IPS DF 4.7 (cell line): ENCODE measurements around the gene PGA3.
"Not testable (repeated sequence)": the region's sequence is repeated elsewhere in the genome, so short reads cannot be mapped to it uniquely, and the experiment has no call there.

Experiments
- DNase-seq: peaks from one replicate; pipeline ENCODE4 v3.0.0-alpha.2; 2013; ENCODE audit warnings: low spot score; ENCODE audit errors: extremely low read depth

PGA3 gene

DNA sequence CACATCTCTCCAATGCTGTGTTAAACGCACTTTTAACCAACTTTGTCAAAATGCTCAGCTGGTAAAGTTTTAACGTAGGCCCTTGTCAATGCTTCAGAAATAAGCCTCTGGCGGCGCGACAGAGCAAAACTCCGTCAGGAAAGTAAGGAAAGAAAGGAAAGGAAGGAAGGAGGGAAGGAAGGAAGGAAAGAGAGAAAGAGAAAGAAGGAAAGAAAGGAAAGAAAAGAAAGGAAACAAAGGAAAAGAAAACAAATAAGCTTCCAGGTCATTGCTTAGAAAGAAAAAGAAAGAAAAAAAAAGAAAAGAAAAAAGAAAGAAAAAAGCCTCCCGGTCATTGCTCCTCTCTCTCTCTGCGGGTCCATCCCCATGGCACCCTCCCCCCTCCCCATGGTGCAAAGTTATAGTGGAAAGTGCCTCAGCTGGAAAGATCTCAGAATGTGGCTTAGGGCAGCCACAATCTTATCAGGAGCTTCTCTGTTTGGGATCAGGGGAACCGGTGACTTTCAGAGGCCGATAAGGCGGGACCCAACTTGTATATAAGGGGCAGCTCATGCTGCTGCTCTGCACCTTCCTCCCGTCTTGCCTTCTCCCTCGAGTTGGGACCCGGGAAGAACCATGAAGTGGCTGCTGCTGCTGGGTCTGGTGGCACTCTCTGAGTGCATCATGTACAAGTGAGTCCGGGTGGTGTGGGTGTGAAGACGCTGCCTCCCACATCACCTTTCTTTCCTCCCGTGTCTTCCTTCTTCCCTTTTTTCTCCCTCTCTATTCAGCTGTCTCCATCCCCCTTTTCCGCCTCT is at the start of gene PGA3:
TSS of gene PGA3 (plus strand) at position 566 of the 797 bp plus-strand sequence. CDS start at position 616, 50 bp downstream.
- not testable (repeated sequence) for DNase-seq

DNA sequence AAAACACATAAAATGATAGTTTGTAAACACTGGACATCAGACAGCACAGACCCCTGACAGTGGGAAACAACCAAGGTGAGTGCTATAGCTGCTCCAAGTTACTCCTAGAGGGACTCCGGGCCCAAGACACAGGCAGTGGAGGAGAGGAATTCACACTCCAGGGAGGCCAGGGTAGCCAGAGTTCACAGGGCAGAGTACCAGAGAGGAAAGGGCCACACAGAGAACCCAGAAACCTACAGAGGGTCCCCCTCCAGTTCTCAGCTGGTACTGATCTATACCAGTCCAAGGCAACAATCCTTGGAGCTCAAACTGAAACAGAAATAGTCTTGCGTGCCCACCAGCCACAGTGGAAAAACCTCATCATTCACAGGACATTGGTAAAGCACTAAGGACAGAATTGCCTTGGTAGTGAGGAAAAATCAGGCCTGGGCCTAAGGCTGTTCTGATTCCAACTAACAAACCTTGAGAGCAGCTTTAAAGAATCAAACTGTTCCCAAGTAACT is 49.7 kb upstream of the PGA3 start:
- no peak for DNase-seq

DNA sequence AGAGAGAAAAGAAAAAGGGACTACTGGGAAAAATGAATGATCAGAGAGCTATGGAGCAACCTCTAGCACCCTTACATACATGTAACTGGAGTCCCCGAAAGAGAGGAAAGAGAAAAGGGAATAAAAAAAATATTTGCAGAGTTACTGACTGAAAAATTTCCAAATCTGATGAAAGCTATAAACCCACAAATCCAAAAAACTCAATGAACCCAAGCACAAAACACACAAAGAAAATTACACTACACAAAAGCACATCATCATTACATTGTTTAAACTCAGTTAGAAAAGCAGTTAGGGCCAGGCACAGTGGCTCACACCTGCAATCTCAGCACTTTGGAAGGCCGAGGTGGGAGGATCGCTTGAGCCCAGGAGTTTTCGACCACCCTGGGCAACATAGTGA is 48.8 kb upstream of the PGA3 start:
- DNase-seq = no peak

DNA sequence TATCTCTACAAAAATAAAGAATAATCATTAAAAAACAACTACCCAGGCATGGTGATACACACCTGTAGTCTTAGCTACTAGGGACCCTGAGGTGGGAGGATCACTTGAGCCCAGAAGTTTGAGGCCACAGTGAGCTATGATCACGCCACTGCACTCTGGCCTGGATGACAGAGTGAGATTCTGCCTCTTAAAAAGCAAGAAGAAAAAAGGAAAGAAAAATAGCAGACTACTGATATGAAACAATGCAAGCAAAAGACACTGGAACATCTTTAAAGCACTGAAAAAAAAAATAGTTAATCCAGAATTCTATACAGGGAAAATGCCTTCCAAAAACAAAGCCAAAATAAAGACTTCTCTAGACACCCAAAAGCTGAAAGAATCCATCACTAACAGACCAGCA is 48.0 kb upstream of the PGA3 start:
- no peak for DNase-seq

DNA sequence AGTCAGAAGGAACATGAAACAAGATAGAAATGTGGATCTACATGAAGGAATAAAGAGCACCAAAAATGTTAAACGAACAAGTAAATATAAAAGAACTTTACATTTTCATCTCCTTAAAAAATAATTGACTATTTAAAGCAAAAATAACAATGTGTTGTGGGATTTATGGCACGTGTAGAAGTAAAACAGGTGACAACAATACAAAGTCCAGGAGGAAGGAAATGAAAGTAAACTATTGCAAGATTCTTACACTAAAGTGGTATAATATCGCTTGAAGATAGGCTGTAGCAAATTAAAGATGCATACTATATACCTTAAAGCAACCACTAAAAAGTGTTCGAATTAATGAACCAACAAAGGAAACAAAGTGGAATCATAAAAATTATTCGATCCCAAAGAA is 47.6 kb upstream of the PGA3 start:
- DNase-seq = no peak

DNA sequence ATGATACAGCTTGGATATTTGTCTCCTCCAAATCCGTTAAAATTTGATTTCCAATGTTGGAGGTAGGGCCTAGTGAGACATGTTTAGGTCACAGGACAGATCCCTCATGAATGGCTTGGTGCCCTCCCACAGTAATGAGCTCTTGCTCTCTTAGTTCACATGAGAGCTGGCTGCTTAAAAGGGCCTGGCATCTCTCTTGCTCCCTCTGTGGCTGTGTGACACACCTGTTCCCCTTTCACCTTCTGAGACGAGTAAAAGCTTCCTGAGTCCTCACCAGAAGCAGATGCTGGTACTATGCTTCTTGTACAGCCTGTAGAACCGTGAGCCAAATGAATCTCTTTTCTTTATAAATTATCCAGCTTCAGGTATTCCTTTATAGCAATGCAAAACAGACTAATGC is 45.6 kb upstream of the PGA3 start:
- DNase-seq = no peak

DNA sequence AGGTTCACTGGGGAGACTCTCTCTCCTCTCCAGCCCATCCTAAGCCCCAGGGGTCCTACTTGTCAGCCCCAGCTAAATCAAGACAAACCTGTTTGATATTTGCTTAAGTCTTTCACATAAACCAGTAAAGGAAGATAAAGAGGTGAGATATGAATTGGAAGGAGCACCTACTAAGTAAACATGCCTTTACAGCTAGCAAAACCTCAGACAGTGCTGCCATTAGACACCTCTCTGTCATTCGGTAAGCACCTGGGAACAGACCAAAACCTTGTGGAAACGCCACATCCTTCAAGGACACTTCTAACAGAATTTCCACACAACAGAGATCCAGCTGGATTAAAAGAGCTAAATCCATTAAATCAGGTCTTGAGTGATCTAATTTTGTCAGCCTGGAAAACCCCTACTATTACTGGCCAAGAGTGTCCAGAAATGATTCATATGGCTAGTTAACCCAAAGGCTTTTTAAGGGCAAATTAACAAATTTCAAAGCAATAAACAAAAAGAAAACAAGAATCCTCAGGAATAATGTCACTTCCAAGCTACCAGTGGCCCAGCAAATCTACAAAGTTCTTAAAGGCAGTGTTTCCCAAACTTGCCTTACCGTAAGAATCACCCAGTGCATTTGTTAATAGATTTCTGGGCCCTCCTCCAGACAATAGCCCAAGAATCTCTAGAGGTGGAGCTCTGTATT is 44.5 kb upstream of the PGA3 start:
- DNase-seq = no peak

DNA sequence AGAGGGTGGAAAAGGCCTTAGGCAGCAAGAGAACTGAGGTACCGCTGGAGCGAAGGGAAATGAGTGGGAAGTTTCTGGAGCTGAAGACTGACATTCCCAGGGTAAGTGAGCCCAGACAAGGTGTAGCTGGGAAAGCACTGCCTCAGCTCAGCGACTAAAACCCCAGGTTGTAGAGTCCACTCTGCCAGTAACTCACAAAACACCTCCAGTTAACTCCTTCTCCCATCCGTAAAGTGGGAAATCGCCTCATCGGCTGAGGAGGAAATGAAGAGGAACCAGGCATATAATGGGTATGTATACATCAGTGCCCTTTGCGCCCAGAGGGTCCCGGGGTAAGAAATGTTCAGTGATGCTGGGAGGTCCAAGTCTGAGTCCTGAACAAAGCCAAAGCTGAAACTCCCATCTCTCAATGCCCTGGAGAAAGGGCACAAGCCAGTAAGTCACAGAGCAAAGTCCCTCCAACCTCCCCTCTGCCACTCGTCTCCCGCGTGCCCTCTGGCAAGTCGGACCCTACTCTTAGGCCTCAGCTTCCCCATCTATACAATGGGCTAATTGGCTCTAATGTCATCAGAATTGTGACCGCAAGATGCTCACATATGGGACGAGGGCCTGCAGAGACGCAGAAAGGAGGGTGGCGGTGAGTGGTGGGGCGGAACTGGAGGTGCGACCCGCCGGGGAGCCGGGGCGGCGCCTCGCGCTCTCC is 42.7 kb upstream of the PGA3 start:
- DNase-seq = no peak

DNA sequence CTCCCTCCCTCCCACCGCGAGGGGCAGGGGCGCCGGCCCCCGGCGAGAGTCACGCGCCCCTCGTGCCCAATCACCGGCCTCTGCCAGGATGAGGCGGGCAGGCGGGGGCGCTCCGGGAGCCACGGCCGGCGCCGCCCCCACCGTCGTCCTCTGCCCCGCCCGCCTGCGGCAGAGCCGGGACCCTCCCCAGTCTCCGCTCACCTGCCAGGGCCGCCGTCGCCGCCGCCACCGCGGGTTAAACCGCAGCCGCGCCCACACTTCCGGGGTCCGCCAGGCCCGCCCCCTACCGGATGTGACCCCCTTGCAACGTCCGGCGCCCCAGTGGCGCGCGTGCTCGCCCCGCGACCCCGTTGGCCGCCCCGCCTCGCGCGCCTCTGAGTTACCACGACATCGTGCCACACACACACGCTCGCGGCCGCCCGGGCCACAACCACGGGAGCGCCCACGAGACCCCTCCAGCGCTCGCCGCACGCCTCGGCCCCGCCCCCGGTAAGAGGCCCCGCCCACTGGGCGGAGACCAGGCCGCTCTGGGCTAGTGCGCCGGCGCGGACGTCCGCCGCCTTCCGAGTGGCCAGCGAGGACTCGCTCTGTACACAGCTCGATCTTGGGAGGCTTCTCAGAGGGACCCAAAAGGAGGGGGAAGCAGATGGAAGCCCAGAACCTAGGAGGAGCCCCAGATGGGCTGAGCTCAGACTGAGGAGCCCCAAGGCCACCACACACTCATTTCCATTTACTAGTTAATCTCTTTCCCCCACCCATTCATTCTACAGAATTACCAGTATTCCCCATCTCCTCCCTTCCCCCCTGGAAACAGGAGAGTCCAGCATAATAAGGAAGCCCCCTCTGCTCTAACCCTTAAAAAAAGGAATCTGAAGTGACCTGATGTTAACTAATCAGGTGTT is 41.9 kb upstream of the PGA3 start, which contains the start of gene VPS37C:
TSS of gene VPS37C (minus strand) at position 237 of the 902 bp plus-strand sequence. CDS start 22,597 bp downstream, outside the sequence.
- no peak for DNase-seq

DNA sequence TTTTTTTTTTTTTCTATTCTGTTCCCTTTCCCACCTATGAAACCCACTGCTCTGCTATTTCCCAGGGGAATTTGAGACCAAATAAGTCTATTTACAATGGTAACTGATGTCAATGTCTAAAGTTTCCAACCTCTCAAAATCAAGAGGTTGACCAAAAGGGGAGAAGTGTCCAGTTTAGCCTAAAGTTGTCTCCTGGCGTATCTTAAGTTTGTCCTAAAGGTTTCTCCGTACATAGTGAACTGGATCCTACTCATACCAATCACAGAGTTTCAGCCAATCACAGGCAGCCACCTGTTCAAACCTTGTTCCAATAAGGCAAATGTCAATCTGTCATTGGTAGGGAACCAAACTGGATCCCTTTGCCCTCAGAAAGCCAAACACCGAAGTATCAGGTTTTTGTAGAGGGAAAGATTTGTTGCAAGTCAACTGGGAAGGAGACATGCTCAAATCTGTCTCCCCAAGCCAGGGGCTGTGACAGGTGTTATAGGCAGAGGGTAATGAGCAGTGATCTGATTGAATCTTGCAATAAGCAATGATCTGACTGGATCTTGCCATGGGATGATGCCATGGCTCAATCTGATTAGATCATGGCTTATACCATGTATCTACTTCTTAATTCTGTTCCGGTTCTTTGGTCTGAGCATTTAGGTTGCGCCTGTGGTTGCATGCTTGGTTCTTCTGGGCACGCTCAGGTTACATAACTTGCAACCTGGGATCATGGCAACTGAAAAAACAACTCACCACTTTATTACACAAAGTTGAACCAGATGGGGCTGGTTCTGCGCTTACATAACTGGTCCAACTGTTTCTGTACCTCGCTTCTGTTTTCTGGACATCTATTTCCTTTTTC is 41.0 kb upstream of the PGA3 start:
- DNase-seq = no peak

DNA sequence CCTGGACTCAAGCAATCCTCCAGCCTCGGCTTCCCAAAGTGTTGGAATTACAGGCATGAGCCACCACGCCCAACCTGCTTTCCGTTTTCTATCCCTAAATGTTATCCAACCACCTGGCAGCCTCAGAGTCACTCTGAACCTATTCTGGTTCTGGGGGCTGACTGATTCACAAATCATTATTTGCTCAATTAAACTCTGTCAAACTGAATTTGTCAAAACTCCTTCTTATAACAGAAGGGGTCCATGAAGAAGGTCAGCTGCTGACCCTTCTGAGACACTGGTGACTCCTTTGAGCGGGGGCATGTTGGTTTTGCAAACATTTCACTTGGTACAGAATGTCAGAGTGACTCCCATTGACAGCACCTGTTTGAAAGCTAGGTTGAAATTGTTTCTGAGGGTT is 40.3 kb upstream of the PGA3 start:
- DNase-seq = no peak

DNA sequence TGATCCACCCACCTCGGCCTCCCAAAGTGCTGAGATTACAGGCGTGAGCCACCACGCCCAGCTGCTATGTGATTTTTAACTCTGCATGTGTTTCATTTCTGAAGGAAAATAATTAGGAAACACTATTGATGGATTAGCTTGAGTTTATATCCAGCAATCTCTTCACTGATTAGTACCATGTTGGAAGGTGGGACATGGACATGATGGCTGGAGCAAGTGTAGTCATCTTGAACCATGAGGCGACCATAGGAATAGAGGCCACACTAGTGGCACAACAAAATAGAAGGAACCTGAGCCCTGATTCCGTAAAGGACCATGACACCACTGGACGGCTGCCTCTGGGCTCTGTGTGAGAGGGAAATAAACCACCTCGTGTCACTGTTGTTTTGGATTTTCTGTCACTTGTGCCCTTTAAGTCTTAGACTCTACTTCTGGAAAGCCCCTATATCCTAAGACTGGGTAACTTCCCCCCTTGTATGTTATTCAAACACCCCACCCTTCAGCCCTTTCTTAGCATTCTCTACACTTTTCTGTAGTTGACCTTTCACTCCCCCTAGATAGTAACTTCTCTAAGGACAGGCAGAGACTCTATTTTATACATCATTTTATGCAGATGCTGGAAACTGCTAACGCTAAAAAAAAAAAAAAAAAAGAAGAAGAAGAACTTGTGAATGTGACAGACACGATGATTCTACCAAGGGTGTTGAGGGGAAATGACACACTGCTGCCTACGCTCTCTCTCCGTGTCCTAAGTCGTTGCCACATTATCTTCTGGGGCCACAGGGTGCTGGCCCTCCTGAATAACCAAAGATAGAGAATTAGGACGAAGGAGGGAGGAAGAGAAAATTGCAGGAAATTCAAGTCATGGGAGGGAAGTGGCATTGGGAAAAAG is 39.4 kb upstream of the PGA3 start:
- no peak for DNase-seq

DNA sequence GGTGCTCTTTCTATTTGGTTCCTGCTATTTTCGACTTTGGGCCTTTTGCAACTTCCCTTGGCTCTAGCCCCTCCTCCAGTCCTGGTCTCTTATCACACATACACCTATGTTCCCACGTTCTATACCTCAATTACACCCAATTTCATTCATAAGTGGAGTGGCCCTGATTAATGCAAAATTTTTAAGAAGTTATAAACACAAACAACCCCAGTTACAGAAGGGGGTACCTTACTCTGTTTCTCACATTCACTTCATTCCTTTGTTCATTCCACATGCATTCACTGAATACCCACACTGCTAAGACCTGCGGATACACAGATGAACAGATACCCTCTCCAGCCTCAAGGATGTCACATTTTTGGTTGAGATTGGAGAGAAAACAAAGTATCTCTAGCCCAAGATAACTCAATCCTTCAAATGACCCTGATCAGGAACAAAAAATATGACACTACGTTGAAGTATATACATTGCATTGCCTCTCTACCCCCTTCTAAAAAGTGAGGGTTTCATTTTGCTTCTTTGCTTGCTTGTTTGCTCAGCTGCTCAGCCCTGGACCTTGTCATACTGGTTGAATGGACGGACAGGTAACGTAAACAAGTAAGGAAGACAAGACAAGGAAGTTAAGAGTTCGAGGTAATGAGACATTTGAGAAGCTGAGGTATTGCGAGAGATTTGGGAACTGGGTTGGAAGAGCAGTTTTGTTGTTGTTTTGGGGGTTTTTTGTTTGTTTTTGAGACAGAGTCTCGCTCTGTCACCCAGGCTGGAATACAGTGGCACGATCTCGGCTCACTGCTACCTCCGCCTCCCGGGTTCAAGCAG is 38.5 kb upstream of the PGA3 start:
- DNase-seq = no peak

DNA sequence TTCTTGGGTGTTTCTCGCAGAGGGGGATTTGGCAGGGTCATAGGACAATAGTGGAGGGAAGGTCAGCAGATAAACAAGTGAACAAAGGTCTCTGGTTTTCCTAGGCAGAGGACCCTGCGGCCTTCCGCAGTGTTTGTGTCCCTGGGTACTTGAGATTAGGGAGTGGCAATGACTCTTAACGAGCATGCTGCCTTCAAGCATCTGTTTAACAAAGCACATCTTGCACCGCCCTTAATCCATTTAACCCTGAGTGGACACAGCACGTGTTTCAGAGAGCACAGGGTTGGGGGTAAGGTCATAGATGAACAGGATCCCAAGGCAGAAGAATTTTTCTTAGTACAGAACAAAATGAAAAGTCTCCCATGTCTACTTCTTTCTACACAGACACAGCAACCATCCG is 37.5 kb upstream of the PGA3 start:
- not testable (repeated sequence) for DNase-seq

DNA sequence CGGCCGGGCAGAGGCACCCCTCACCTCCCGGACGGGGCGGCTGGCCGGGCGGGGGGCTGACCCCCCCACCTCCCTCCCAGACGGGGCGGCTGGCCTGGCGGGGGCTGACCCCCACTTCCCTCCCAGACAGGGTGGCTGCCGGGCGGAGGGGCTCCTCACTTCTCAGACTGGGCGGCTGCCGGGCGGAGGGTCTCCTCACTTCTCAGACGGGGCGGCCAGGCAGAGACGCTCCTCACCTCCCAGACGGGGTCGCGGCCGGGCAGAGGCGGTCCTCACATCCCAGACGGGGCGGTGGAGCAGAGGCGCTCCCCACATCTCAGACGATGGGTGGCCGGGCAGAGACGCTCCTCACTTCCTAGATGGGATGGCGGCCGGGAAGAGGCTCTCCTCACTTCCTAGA is 37.0 kb upstream of the PGA3 start:
- not testable (repeated sequence) for DNase-seq

DNA sequence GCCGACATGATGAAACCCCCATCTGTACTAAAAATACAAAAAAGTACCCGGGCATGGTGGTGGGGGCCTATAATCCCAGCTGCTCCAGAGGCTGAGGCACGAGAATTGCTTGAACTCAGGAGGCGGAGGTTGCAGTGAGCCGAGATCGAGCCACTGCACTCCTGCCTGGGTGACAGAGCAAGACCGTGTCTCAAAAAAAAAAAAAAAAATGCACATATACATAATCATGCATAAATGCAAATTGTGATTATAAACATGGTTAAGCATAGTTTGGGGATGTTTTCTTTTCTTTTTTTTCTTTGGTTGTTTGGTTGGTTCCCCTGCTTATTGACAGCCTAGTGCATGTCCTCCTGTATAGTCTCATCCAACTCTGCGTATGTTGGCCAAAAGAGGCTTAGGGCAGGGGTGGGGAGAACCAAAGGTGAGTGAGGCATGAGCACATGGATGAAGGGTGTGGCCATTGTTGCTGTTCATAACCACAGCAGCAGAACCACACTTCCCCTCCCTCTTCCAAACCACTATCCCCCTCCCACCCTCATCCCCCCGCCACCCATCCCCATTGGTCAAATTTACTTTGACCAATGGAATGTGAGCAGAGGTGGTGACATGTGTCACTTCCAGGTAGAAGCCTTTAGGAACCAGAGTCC is 35.1 kb upstream of the PGA3 start:
- DNase-seq = no peak

DNA sequence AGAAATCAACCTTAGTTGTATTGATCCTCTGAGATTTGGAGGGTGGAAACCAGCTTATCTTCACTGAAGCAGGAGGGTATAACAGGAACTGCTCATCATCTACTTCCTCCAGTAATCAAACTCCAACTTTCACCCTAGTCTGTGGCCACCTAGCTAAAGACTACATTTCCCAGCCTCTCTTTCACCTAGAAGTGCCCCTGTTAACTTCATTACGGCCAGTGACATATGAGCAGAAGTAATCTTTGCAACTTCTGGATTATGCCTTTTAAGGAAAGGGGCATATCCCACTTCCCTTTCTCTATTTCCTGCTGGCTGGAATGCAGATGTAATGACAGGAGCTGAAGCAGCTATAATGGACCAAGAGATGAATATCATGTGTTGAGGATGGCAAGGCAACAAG is 34.5 kb upstream of the PGA3 start:
- no peak for DNase-seq

DNA sequence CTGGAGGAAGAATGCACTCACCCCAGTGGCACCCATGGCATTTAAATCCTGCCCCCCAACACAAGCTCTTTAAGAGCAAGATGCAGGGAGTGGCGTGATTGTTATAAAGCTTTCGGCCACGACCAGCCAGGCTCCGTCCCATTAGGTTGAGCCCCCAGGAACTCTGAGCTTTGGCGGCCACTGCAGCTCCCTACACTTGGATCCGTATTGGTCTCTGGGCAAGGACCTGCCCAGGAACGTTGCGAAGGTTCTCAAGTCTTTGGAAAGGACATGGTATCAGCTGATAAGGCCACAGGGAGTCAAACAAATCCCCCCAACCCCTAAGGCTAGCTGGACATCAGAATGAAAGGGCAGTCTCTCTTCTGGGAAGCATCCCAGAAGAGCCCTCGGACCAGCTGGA is 32.7 kb upstream of the PGA3 start:
- no peak for DNase-seq
